Hematopoietic multipotent progenitor cell treated with erythropoietin and hydrocortisone succinate and interleukin-3 and kit ligand, for 17 days (in vitro differentiated cells): ENCODE measurements around the gene WDSUB1.

Experiments
- DNase-seq: peaks from one replicate; pipeline ENCODE4 v3.0.0-alpha.2; 2015; ENCODE audit warnings: low spot score

The WDSUB1 gene

DNA sequence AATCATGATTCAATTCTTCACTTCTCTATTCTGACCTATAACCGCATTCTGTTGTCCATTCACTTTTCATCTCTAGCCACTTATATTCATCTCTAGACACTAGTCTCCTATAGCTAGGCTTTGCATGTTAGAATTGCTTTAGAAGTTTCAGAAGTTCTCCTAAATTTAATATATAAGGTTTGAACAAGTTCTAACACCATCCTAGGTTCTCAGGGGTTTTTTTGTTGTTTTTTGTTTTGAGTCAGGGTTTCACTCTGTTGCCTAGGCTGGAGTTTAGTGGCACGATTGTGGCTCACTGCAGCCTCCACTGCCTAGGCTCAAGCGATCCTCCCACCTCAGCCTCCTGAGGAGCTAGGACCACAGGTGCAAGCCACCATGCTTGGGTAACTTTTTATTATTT is 19.9 kb downstream of the WDSUB1 start:
- no peak for DNase-seq

DNA sequence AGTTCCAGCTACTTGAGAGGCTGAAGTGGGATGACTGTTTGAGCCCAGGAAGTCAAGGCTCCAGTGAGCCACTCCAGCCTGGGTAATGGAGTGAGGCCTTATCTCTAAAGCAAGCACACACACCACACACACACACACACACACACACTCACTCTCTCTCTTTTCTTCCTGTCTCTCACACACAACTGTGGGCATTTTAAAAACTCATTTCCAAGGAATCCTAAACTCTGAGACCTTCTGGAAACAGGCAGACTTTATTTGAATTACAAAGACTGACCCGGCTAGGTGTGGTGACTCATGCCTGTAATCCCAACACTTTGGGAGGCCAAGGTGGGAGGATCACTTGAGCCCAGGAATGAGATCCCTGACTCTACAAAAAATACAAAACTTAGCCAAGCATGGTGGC is 21.3 kb downstream of the WDSUB1 start:
- no peak for DNase-seq

- DNase-seq = no peak
Observed at GRCh38 chr2:159262904-159263303, 23.6 kb downstream of the WDSUB1 start.

- DNase-seq = no peak
Observed at GRCh38 chr2:159262226-159262625, 24.3 kb downstream of the WDSUB1 start.

GRCh38 chr2:159256159-159256558 is 30.3 kb downstream of the WDSUB1 start:
- no peak for DNase-seq

- DNase-seq = no peak
Observed at GRCh38 chr2:159252905-159253304, 33.6 kb downstream of the WDSUB1 start.

DNA sequence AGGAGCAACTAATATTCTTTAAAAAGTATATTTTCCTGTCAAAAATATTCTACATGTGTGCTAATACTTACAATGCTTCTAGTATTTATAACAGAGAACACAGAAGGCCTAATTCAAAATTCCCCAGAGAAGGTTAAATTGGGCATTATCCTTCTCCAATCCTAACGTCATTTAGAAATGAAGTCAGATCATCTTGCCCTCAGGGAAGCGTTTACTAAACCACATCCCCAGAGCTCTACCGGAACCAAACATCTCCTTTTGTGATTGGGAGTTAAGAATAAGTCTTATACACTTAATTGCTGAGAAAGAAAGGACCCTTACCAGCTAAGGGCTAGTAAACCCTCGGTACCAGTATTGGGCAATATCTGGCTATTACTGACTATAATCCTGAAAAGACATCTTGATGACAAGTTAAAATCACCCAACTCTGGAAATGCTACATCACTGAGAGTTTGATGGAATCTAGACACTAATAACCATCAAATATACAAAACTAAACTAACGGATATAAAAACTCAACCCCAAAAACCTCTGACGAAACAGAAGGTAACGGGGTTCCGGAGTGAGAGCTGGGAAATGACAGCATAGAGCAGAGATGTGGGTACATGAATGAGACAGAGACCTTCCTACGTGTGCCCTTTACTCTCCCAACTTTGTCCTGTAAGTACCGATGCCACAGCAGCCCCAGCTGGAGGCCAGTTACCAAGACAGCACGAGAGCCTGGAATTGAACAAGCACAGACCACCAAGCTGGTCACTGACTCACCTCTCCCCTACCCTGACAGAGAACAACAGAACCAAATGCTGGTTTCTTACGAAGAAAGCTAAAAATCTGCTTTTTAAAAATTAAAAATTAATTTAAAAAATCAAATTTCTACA is 35.0 kb downstream of the WDSUB1 start:
- DNase-seq = no peak

GRCh38 chr2:159249990-159250715 is 36.4 kb downstream of the WDSUB1 start:
- DNase-seq = no peak

DNA sequence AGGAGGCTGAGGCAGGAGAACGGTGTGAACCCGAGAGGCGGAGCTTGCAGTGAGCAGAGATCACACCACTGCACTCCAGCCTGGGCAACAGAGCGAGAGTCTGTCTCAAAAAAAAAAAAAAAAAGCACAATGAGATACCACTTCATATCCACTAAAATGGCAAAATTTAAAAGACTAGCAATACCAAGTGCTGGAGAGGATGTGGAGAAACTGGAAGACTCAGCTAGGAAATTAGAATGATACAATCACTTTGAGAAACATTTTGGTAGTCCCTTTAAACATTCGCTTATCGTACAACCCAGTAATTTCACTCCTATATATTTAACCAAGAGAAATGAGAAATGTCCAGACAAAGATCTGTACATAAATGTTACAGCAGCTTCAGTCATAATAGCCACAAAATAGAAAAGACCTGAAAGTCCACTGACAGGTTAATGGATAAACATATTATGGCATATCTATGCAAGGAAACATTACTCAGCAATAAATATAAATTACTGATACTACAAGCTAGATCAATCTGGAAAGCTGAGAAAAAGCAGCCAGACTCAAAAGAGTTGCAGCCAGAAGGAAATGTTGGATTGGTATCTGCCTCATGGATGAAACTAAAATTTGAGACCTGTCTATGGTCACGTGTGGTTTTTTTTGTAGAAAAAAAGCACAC is 40.0 kb downstream of the WDSUB1 start:
- no peak for DNase-seq

DNA sequence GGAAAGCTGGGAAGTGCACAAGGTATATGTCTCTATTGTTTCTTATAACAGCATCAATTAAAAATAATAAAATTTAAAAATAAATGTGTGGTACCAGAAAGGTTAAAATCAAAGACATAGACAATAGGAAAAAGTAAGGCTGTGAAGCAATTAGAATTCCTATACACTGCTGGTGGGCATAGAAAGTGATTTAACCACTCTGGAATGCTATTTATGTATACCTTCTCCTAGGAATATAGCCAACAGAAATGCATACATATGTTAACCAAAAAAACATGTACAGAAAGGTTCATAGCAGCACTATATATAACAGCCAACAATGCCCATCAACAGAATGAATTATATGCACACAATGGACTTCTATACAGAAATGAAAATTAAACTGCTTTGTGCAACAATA is 43.0 kb downstream of the WDSUB1 start:
- DNase-seq = no peak

- no peak for DNase-seq
Observed at GRCh38 chr2:159234868-159235267, 51.6 kb downstream of the WDSUB1 start.

DNA sequence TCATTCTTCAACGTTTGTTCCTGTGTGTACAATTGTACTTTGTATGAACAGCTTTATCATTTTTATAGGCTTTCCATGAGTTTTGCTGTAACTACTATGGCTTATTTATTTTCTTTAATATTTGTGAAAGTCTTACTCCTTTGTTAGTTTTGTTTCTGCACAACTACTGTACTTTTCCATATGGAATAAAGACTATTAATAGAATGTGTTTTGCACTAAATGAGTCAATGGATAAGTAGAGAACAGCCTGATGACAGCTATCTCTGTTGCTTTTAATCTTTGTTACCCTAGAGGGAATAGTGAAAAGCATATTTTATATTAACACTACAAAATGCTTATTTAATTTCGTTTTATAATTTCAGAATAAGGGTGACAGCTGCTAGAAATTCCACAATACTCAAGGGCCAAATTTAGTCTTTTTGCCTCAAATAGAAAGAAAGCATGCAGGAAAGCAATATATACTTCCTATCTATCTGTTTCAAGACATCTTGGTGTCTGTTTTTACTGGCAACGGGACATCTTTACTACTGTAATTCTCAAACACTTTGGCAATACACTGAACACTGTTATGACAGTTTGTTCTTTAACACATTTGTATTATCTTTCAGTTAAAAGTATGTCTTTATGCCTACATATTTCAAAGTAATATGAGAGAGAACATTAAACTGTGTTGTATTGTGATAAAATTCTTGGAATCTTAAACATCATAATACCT is 53.9 kb downstream of the WDSUB1 start:
- DNase-seq = no peak

GRCh38 chr2:159230145-159230877 is 56.2 kb downstream of the WDSUB1 start:
- DNase-seq = no peak

DNA sequence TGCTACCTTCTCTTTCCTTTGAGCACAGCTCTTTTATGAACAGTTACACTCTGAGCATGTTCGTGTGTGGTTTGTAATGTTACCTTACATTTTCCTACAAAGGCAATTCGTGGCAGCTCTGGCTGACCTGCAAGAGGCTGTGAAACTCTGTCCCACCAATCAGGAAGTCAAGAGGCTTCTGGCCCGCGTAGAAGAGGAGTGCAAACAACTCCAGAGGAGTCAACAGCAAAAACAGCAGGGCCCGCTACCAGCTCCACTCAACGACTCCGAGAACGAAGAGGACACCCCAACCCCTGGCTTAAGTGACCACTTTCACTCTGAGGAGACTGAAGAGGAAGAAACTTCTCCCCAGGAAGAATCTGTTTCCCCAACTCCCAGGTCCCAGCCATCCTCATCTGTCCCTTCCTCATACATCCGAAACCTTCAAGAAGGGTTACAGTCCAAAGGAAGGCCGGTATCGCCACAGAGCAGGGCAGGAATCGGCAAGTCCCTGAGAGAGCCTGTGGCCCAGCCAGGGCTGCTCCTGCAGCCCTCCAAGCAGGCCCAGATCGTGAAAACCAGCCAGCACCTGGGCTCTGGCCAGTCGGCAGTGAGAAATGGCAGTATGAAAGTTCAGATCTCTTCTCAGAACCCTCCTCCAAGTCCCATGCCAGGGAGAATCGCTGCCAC is 56.9 kb downstream of the WDSUB1 start:
- no peak for DNase-seq

DNA sequence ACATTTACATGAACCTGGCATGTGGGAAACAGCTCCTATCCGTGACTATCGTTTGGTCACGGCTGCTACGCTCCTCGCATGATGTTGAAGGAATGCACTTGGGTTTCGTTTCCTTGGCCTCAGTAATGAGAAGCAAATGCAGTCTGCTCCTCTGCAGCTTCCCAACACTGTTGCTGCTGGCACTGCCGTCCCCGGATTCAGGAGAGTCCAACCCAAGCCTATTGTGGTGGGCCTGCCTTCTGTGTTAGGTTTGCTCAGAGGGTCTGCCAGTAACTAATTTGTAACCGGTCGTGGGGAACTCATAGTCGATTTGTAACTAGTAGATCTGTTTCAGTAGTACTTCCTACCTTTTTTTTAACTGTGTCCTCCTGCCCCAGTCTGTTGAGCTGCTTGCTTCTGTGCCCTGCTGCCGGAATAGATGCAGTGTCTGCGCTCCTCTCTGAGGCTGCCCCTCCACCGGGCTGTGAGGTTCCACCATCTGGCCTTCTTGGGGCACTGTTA is 58.4 kb downstream of the WDSUB1 start:
- DNase-seq = no peak

DNA sequence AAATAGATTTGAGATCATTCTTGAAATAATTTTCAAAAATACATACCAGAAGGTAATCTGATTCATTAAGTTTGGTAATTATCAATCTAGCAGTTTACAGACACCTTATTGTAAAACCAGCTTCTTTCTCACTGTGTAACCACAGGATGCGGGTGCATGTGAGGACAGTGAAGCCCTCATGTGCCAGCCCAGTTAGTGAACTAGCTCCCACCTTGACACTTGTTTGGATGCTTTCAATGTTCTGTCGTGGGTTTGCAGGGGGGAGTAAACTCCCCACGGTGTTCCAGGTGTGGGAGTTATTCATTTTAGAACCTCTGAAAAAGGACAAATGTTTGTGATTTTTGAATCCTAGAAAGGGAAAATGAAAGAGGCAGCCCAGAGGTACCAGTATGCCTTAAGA is 59.0 kb downstream of the WDSUB1 start:
- no peak for DNase-seq

GRCh38 chr2:159226608-159227385 is 59.7 kb downstream of the WDSUB1 start:
- no peak for DNase-seq

GRCh38 chr2:159226059-159226461 is 60.4 kb downstream of the WDSUB1 start:
- DNase-seq = no peak

DNA sequence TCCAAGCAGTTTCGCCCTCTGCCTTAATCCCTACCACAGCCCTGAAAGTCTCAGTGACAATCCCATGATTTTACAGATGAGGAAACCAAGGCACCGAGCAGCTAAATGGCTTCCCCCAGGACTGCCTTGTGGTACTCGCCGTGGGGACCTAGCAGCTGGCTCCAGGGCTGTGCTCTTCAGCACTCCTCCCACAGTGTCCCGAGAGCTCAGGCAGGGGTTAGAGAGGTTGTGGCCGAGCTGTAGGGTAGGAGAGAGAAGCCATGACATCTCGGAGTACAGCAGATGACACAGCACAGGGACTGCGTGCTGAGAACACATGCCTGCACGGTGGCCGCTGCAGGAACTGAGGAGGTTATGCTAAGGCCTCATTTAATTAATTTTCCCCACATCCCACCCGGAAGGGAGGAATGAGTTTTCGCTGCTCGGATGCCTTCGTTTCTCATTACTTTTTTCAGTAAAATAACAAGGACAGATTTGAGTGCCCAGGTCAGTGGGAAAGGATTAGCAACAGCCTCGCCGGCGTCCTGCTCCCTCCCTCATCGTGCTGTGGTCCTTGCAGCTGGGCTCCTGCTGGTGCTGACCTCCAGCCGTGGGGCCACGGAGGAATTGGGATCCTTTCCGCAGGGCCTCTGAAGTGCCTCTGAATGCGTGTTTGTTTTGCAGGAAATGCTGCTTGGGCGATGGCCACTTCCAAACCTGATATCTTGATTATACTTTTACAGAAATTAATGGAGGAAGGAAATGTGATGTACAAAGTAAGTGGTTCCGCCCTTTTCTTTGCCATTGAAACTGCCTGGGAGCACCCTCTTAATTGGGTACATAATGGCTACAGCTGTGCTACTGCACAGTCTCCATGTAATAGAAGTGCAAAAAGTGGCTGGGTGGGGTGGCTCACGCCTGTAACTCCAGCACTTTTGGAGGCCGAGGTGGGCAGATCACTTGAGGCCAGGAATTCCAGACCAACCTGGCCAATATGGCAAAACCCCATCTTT is 61.2 kb downstream of the WDSUB1 start:
- no peak for DNase-seq
